Uterus (tissue), 4 donors: Measurements from ENCODE around the gene TWNK. TPM values are rescaled to one million over a fixed set of nuclear protein-coding genes. Genes with fewer than 3 reads are reported as not detected.

Source experiments
- DNase-seq, 2 donors: peaks; one replicate each; pipeline ENCODE4 v3.0.0-alpha.2; 2019 to 2020
- H3K27ac ChIP-seq, 2 donors: fragments of 200-600 bp; sonication (generic); 1 replicate in 1 of 2; 2 replicates in 1 of 2; pipeline ENCODE4 v1.5.1; 2016 to 2018
- H3K27me3 ChIP-seq, 2 donors: fragments of 200-600 bp; sonication (generic); one replicate each; pipeline ENCODE4 v1.5.1; 2018 to 2019; ENCODE audit warnings: control low read depth in 1 of 2
- H3K36me3 ChIP-seq, 2 donors: fragments of 200-600 bp; sonication (generic); one replicate each; pipeline ENCODE4 v1.5.1; 2019; ENCODE audit warnings: control low read depth in 1 of 2
- H3K4me1 ChIP-seq, 2 donors: fragments of 200-600 bp; sonication (generic); one replicate each; pipeline ENCODE4 v1.5.1; 2018 to 2019; ENCODE audit warnings: control low read depth in 1 of 2
- H3K4me3 ChIP-seq, 2 donors: fragments of 200-600 bp; sonication (generic); 1 replicate in 1 of 2; 2 replicates in 1 of 2; pipeline ENCODE4 v1.5.1; 2018 to 2019; ENCODE audit warnings: mild to moderate bottlenecking in 1 of 2
- H3K9me3 ChIP-seq, 2 donors: fragments of 200-600 bp; sonication (generic); one replicate each; pipeline ENCODE4 v1.5.1; 2019; ENCODE audit warnings: control low read depth in 1 of 2
- POLR2A ChIP-seq, 2 donors: fragments of 450-650 bp; IDR thresholded peaks; one replicate each; pipeline ENCODE4 v1.6.1; 2016; ENCODE audit warnings: antibody characterized with exemption in 2 of 2, mild to moderate bottlenecking in 1 of 2, moderate library complexity in 1 of 2
- intact Hi-C: fragments of 100-400 bp; cut with DNase I; formaldehyde crosslinking; loops from one replicate; pipeline ENCODE4 v1.15.1; 2023; ENCODE audit warnings: low total_unique reads
- total RNA-seq, 4 donors: library from RNA; depleted of rRNA in 3 of 4; stranded (reverse); fragments of >200 nt in 3 of 4; gene quantifications; one replicate each; pipeline versions ENCODE4 v1.1.0 to v1.2.4, GENCODE V29; 2014 to 2023
- TF ChIP-seq, protein P1 (sequence below), 4 experiments: fragments of 200-600 bp in 2 of 4; fragments of 450-650 bp in 2 of 4; sonication (generic) in 2 of 4; IDR thresholded peaks; one replicate each; pipeline ENCODE4 v1.5.1; 2016 to 2019; ENCODE audit warnings: antibody characterized with exemption in 4 of 4, mild to moderate bottlenecking in 2 of 4, moderate library complexity in 1 of 4
- donor health status: DM: yes; HTN: yes; CAD: no.

TWNK gene
- total RNA-seq, 4 donors from 2014 or later: 0.51 to 11.8 (median 6.2) TPM

DNA sequence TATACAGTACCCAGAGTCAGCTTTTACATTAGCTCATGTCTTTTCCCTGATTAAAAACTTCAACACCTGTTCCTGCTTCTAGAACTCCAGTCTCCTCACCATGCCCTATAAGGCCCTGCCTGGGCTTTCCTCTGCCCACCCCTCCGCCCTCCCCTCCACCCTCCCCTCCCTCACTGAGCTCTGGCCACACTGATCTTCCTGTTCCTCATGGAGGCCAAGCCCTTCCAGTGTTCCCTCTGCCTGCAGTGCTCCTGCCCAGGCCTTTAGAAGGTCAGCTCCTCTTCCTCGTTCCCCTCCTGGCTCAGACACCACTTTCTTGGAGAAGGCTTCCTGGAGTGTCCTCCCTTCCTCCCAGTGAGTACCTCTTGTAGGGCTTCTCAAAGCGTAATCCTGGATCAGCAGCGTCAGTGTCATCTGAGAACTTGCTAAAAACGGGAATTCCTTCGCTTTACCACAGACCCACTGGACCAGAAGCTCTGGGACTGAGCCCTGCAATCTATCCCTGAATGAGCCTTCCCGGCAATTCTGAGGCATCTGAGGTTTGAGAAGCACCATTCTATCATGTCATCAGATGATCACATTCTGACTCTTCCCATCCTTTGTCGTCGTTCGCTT lies 39.9 kb downstream of the TWNK start:
- DNase-seq: no peak
- H3K27me3 ChIP-seq: no peaks in the 10 kb centered on the region
- intact Hi-C loops: no loop called here

DNA sequence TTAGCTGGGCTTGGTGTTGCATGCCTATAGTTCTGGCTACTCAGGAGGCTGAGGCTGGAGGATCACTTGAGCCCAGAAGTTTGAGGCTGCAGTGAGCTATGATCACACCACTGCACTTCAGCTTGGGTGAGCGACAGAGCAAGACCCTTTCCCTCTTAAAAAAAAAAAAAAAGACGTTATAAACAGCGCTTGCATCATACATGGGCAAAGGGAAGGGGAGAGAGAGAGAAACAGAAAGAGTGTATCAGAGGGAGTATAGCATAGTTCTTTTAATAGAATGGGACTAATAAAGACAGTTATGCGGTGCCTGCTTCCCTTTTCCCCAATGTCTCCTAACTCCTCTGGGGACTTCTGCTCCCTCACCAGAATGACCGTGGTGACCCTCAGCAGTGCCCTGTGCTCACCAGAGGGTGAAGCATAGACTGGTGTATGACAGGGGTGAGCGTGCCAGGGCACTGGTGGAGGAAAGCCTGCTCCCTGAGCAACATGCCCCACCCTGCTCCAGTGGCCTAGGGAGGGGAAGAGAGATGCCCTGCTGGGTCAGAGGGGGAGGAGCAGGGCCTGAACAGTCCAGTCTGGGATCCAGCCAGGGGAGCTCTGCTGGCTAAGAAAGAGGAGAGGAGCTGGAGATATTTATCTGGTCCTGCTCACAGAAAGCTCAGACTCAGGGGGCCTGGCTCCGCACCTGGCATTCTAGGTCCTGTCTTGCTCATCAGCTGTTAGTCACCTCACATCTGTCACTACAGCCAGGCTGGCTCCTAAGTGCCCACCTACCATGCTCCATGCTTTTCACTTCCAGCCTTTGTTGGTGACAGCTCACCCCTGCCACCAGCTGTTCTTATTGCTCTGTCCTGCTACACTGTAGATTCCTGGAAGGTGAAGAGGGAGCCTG lies 41.3 kb downstream of the TWNK start:
- Histone ChIP-seq H3K4me1 (peaks cover 0 to 10% of the 10 kb centered on the region in 2 donors), H3K9me3 (no peaks in the 10 kb centered on the region), H3K27ac (peak overlapping the region in 1 of 2 donors; percentile 39), H3K27me3 (no peaks in the 10 kb centered on the region), H3K4me3 (no peak overlapping the region), H3K36me3 (no peaks in the 10 kb centered on the region)
- no peak for DNase-seq
- TF ChIP-seq, protein P1, sequence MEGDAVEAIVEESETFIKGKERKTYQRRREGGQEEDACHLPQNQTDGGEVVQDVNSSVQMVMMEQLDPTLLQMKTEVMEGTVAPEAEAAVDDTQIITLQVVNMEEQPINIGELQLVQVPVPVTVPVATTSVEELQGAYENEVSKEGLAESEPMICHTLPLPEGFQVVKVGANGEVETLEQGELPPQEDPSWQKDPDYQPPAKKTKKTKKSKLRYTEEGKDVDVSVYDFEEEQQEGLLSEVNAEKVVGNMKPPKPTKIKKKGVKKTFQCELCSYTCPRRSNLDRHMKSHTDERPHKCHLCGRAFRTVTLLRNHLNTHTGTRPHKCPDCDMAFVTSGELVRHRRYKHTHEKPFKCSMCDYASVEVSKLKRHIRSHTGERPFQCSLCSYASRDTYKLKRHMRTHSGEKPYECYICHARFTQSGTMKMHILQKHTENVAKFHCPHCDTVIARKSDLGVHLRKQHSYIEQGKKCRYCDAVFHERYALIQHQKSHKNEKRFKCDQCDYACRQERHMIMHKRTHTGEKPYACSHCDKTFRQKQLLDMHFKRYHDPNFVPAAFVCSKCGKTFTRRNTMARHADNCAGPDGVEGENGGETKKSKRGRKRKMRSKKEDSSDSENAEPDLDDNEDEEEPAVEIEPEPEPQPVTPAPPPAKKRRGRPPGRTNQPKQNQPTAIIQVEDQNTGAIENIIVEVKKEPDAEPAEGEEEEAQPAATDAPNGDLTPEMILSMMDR (IDR thresholded peaks at IDR 0.05): no peak
- no peak for TF ChIP-seq POLR2A (IDR thresholded peaks at IDR 0.05)
- intact Hi-C loops: no loop called here

More for the DNA sequence above, 39.9 kb downstream of the TWNK start:
- Histone ChIP-seq H3K27ac (no peak overlapping the region), H3K9me3 (no peaks in the 10 kb centered on the region), H3K4me1 (peaks cover 0 to 10% of the 10 kb centered on the region in 2 donors), H3K36me3 (no peaks in the 10 kb centered on the region), H3K4me3 (no peak overlapping the region)
- TF ChIP-seq, protein P1 (IDR thresholded peaks at IDR 0.05): no peak
- TF ChIP-seq POLR2A (IDR thresholded peaks at IDR 0.05): no peak

DNA sequence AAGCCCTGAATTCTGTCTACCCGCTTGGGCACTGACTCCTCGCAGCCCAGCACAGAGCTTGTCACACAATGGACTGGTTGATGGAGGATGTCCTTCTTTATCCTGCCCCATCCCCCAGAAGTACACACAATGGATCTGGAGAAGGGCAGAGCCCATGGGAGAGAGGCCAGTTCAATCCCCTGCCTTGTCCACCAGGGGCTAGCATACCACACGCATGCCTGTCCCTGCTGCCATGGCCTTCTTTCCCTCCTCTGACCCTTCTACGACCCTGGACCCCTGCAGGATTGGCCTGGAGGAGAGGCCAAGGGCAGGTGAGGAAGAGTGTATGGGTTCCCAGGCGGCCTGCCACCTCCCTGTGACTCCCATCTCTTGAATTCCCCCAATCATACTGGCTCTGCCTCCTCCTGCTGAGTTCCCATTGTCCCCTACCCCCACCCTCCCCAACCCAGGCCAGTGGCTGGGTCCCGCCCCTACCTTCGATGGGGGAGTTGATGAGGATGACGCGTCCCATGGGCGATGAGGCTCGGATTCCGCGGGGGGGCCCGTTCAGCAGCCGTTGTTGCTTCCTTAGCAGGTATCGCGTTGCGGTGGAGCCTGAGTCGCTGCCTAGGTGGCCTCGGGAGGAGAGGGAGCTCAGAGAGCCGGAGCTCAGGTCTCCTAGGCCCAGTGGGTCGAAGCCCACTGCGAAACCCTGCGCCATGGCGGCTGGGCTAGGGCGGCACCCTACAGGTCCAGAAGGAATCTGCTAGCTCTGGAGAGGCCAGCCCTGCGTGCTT lies 42.4 kb downstream of the TWNK start:
- TF ChIP-seq POLR2A (IDR thresholded peaks at IDR 0.05): no peak
- TF ChIP-seq, protein P1 (IDR thresholded peaks at IDR 0.05): no peak
- intact Hi-C loops: no loop called here
- H3K9me3 ChIP-seq: no peaks in the 10 kb centered on the region

DNA sequence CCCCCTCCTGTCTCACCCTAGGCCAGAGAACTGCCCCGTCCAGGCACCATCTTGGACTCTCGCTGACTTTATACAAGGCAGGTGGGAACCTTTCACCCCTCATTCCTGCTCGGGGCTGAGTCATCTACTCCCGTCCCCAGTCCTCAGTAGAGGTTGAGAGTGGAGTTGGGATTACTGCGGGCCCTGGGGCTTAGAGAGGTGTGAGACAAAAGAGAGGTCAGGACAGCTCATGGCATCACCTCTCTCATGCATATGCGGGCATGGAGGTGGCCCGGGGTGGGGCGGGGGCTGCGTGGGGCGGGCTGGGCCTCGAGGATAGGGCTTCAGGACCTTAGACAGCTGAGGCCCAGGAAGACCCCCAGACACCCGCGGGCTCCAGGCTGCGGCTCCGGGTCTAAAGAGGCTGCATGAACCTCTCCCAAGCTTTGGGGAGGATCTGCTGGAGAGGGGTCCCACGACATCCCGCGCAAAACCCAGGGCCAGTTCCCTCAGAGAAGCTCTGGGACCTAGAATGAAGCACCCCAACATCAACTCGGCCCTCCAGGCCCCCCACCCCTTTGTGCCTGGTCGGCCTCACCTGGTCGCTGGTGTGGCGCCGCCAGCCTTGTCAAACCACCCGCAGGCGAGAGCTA lies 43.3 kb downstream of the TWNK start:
- no peaks in the 10 kb centered on the region for H3K27me3 ChIP-seq
- TF ChIP-seq, protein P1 (IDR thresholded peaks at IDR 0.05): no peak
- no peak for TF ChIP-seq POLR2A (IDR thresholded peaks at IDR 0.05)
- H3K4me3 ChIP-seq: peak overlapping the region; percentile 61 to 73
- no peak for DNase-seq
- H3K4me1 ChIP-seq: peaks cover 0 to 10% of the 10 kb centered on the region in 2 donors
- H3K9me3 ChIP-seq: no peaks in the 10 kb centered on the region
- no peaks in the 10 kb centered on the region for H3K36me3 ChIP-seq
- intact Hi-C loops: no loop called here
- peak overlapping the region; percentile 94 to 98 for H3K27ac ChIP-seq

More for the DNA sequence above, 42.4 kb downstream of the TWNK start:
- peak overlapping the region in 1 of 2 donors; percentile 39 for H3K27ac ChIP-seq
- no peaks in the 10 kb centered on the region for H3K27me3 ChIP-seq
- no peak overlapping the region for H3K4me3 ChIP-seq
- no peak for DNase-seq
- no peaks in the 10 kb centered on the region for H3K36me3 ChIP-seq
- peaks cover 0 to 10% of the 10 kb centered on the region in 2 donors for H3K4me1 ChIP-seq
